Measurements from ENCODE around the gene CALML6.

Gene CALML6

GRCh38 chr1:1892079-1892762 is 22.8 kb upstream of the CALML6 start:
- peak; percentile 20 to 54 for DNase-seq

- DNase-seq, result no peak
These were observed 22.3 kb upstream of the CALML6 start for GRCh38 chr1:1892763-1893120.

DNA sequence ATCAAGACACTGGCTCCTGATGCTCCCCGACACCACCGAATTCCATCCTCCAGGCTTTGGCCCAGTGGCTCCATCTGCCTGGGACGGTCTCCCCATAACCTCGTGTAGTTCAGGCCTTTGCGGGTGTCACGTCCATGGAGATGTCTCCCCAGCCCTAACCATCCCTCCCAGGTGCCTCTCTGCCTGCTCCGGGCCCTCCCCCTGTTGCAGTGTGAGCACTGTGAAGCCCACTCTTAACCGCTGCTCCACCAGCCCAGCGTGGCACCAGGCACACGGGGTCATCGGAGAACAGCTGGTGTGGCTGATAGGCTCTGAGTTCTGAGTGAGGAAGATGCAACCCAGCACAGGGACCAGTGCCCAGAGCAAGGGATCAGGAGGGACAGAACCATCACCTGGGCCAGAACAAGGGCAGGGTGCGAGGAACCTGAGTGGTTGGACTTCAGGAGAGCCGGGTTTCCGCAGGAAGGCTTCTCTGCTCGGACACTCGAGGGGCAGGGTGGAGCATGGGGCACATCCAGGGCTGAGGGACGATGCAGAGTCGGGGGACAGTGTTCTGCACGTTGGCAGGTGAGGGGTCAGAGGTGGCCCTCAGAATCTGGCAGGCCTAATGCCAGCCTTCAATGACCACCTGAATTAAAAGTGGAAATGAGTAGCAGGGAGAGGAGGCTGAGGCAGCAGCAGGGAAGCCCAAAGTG is 21.6 kb upstream of the CALML6 start:
- no peak for DNase-seq

DNA sequence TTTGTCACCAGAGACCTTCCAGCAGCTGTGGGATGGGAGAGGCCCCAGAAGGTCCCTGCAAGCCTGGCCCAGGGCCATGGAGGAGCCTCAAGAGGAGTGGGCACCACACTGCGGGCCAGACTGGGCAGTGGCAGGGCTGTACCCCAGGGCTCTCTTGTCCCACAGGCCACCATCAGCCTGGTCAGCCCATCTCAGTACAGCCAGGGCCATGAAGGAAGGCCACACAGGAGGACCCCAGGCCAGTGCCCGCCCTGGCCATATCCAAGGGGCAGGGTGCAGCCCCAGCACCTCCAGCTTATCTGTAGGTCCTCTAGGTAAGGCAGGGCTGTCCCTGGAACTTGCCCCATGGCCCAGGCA is 21.1 kb upstream of the CALML6 start:
- no peak for DNase-seq

- DNase-seq, result no peak
These were observed 20.6 kb upstream of the CALML6 start for GRCh38 chr1:1894354-1895059.

DNA sequence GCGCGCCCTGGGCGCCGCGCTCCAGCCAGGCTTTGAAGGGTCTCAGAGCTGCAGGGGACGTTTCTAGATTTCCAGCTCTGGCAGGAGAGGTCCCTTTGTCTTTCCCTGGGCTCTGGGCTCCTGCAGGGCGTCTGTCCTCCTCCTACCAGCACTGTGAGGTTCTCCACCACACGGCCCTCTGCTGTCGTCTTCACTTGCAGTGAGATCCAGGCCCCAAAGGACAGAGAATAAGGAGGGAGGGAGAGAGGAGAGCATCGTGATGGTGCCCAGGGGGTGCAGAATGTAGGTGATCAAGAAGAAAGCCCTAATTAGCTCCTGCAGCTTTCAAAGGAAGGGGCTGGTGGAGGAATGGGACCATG is 20.0 kb upstream of the CALML6 start:
- DNase-seq, result no peak

DNA sequence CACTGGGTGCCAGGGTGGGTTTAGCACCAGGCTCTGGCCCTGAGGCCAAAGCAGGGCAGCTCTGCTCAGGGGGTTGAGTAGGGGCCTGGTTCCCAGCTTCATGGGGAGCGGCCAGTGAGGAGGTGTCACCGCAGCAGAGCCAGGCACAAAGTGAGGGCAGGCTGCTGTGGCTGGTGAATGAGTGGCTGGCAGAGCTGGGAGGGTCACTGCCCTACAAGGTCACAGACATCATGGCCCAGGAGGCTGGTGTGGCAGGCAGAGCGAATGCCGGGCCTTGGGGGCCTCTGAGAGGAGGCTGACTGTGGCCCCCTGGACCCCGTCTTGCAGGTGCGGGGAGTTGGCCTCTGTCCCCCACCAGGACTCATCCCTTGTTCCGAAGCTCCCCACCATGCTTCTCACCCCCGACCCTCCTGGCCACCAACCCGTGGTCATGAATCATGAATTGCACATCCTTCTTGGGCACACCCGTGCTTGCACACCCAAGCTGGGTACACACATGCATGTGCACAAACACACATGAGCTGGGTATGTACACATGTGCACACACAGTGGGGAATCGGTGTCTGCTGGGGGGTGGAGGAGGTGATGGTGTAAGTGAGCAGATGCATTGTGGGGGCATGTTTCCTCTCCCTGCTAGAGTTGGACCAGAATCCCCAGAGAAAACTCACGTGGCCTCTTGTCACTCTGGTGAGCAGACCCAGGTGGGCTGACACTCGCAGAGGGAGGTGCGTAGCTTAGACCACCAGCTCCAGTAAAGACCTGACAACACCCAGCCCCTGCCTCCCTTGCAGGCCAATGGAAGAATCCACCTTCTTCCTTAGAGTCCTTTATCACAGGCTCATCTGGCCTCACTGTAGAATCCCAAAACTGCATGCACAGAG is 19.4 kb upstream of the CALML6 start:
- no peak for DNase-seq

- DNase-seq, result no peak
These were observed 16.7 kb upstream of the CALML6 start for GRCh38 chr1:1898246-1898933.

GRCh38 chr1:1899266-1899966 is 15.6 kb upstream of the CALML6 start:
- no peak for DNase-seq

DNA sequence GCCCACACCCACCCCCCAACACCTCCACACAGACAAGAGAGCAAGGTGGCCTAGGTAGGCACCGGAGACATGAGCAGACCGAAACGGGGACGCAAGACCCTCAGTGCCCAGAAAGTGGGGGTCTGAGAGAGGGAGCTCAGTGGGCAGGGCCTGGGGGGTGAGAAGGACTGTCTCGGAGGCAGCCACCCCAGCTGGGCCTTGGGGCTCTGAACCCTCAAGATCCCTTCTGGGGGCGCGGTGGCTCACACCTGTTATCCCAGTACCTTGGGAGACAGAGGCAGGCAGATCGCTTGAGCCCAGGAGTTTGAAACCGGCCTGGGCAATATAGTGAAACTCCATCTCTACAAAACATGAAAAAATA is 15.1 kb upstream of the CALML6 start:
- no peak for DNase-seq

DNA sequence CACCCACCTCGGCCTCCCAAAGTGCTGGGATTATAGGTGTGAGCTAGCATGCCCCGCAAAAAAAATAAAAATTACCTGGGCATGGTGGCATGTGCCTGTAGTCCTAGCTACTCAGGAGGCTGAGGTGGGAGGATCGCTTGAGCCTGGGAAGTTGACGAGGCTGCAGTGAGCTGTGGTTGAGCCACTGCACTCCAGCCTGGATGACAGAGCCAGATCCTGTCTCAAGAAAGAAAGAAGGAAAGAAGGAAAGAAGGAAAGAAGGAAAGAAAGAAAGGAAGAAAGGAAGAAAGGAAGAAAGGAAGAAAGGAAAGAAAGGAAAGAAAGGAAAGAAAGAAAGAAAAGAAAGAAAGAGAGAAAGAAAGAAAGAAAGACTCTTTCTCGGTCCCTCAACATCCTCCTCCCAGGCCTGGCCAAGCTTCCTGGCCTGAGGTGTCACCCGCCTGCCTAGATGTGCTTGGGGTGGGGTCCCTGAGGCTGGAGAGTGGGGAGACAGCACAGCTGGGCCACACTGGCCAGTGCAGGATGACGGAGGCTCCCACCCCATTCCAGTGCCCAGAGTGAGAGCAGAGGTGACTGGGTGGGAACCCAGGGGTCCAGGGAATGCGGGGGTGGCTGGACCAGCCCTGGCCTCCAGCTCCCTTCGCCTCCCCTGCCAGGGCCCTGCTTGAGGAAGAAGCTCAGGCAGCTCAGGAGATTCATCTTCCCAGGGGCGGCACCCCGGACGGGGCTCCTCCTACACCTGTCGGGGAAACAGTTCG is 14.0 kb upstream of the CALML6 start:
- no peak for DNase-seq

DNA sequence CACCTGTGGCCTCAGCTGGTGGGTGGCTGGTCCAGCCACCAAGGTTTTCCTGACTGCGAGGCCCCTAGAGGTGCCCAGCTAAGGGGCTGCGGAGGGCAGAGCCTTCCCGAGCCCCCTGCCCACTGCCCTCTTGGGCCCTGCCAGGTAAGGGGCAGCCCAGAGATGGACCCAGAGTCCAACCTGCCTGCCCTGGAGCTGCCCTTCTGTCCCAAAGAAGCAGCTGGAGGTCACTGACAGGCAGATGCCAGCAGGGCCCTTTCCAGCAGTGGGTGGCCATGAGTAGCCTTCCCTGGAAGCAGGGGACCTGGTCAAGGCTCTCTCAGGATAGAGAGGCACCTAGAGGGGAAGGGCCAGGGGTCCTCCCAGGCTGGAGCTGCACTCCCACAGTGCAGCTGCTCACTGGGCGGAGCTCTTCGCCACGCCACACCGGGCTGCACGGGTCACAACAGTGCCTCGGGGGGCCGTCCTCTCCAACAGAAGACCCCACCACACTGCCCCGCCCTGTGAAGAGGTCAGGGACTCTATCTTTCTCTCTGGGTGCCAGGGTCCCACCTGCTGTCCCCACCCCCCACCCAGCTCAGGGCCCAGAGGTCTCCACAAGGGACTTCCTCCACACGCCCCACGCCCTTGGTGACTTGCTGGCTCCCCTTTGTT is 13.3 kb upstream of the CALML6 start:
- no peak for DNase-seq

- no peak for DNase-seq
These were observed 11.8 kb upstream of the CALML6 start for GRCh38 chr1:1903224-1903623.

GRCh38 chr1:1906185-1907097 is 8.6 kb upstream of the CALML6 start:
- DNase-seq, result peak; percentile 55 to 63

DNA sequence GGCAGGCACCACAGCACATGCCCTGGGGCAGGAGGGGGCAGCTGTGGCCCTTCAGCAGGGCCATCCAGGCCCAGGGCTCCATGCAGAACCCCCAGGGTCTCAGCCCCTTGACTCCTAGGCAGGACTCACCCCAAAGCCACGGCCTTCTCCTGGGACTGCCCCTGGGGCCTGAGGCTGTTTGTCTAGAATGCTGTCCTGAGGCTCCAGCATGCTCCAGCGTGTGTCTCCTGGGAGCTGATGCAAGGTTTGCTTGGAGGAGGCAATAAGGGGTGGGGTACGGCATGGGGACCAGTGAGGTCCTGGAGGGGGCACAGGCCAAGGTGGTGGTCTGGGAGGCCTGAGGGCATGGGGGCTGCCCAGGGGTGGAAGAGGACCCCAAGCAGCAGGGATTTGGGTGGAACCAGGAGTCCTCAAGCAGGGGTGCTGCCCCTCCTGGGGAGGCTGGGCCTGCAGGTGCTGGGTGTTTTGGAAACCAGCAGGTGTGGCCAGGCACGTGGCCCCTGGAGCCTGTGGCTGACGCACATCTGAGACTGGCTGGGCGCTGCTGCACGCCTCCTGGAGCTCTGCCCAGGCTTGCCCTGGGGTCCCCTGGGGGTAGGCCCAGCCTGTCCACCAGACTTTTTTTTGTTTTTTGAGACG is 7.8 kb upstream of the CALML6 start:
- DNase-seq, result no peak

- DNase-seq, result no peak
These were observed 6.6 kb upstream of the CALML6 start for GRCh38 chr1:1908506-1908791.

- no peak for DNase-seq
These were observed 5.0 kb upstream of the CALML6 start for GRCh38 chr1:1910033-1910465.

DNA sequence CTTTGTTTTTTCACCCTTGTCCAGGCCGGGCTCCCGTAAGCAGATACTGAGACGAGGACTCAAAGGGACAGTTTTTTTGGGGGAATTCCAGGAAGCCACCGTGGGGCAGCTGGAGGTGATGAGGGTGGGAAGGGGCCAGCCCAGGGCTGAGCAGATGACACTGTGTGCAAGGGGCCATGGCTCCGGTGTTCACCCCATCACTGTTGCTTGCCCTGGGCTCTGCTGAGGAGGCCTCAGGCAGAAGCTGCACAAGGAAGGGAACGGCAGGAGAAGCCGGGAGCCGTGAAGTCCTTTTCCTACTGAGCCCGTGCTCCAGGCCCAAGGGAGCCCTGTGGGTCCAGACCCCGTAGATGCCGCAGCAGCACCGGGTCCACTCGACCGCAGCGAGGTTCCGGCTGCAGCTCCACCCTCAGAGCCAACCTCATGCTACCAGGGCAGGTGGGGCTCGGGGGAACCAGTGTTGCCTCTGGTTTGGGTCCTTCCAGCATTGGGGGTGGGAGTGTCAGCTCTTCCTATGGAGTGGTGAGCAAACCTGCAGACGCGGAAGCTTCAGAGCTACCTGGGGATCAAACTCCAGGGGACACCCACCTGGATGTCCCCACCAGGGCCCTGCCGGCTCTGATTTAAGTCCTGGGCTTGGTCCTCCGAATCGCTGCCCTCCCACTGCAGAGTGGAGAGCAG is 4.3 kb upstream of the CALML6 start:
- no peak for DNase-seq
